RPMI7951 (cell line): ENCODE measurements around the gene C9orf43. TPM values are rescaled to one million over a fixed set of nuclear protein-coding genes. Genes with fewer than 3 reads are reported as not detected.
"Not testable (repeated sequence)": the region's sequence is repeated elsewhere in the genome, so short reads cannot be mapped to it uniquely, and the experiment has no call there.

Experiments
- DNase-seq: peaks from one replicate; pipeline ENCODE4 v3.0.0-alpha.2; 2012; ENCODE audit warnings: low read depth
- total RNA-seq: library from RNA; depleted of rRNA; stranded (reverse); fragments of >200 nt; shearing (Covaris generic); gene quantifications from 2 replicates; pipeline ENCODE4 v1.2.3, GENCODE V29; 2014; rRNA removed

Gene C9orf43, protein sequence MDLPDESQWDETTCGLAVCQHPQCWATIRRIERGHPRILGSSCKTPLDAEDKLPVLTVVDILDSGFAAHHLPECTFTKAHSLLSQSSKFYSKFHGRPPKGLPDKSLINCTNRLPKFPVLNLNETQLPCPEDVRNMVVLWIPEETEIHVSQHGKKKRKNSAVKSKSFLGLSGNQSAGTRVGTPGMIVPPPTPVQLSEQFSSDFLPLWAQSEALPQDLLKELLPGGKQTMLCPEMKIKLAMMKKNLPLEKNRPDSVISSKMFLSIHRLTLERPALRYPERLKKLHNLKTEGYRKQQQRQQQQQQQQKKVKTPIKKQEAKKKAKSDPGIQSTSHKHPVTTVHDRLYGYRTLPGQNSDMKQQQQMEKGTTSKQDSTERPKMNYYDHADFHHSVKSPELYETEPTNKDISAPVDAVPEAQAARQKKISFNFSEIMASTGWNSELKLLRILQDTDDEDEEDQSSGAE
- total RNA-seq: 0.12 and 0.49 TPM in 2 replicates

DNA sequence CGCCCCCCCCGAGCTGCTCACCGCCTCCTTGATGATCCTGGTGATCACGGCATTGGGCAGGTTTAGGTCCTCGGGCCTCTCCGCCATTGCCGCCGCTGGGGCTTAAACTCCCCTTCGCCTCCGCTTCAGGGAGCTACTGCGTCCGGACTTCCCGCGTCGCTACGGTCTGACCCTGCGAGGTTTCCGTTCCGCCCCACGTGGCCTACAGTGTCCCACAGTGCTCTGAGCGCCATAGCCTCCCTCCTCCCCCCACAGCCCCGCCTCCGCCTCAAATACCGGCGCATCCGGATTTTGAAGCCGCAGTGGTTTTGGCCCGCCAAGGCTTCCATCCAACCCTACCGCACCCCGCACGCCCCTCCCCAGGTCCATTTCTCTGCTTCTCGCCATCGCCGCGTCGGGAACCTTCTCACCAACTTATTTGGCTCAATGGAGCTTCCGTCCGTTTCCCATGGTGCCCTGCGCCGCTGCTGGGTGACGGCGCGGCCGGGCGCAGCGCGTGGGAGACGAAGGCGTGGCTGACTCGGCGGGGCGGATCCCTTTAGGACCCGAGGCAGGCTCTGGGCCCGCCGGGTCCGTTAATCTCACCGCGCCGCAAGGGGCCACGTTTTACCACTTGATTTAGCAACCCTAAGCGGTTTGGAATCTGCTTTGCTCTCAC is at the start of gene C9orf43, which contains the start of gene POLE3:
Gene C9orf43 (plus strand): TSS at position 541 of the 658 bp plus-strand sequence. CDS start 2,747 bp downstream, outside the sequence.
Gene POLE3 (minus strand): TSS at position 469 of the 658 bp plus-strand sequence. CDS start 382 bp downstream, at position 87.
- DNase-seq: peak; percentile 92

DNA sequence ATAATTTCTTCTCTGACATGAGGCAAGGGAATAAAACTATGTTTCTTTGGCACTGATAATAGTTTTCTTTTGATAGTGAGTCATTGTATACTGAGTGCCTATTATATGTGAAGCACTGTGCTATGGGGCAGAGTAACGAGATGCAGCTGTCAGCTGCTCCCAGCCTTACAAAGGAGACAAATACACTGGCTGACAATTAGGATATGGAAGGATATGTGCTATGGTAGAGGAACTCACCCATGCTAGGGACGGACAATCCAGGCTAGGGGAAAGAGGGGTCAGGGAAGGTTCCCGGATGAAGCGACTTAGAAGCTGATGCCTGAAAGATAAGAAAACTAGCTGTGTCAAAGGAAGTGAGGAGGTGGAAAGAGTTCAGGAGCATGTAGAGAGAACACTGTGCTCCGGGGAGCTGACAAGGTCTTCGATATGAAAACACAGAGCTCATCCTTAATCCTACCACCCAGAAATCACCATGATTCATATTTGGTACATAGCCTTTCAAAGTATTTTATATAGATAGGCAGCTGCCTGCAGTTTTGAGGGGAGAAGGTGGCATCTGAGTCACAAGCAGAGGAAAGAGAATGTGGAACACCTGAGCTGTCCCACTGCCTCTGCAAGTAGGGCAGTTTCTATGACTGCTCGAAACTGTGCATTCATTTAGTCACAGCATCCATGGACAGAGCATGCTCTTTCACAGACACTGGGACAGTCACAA is 49.1 kb upstream of the C9orf43 start:
- DNase-seq: no peak

DNA sequence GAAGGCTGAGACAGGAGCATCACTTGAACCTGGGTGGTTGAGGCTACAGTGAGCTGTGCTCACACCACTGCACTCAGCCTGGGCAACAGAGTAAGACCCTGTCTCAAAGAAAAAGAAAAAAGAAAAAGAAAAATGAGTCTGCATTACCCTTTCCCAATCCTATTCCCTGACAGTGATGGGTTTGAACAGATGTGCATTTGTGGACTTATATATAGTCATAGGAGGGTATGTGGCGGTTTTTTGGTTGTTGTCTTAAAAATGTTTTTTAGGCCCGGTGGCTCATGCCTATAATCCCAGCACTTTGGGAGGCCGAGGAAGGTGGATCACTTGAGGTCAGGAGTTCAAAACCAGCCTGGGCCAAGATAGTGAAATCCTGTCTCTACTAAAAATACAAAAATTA is 47.2 kb upstream of the C9orf43 start:
- no peak for DNase-seq

- no peak for DNase-seq
These were observed 45.6 kb upstream of the C9orf43 start for GRCh38 chr9:113364951-113365350.

GRCh38 chr9:113365652-113366051 is 44.9 kb upstream of the C9orf43 start:
- not testable (repeated sequence) for DNase-seq

DNA sequence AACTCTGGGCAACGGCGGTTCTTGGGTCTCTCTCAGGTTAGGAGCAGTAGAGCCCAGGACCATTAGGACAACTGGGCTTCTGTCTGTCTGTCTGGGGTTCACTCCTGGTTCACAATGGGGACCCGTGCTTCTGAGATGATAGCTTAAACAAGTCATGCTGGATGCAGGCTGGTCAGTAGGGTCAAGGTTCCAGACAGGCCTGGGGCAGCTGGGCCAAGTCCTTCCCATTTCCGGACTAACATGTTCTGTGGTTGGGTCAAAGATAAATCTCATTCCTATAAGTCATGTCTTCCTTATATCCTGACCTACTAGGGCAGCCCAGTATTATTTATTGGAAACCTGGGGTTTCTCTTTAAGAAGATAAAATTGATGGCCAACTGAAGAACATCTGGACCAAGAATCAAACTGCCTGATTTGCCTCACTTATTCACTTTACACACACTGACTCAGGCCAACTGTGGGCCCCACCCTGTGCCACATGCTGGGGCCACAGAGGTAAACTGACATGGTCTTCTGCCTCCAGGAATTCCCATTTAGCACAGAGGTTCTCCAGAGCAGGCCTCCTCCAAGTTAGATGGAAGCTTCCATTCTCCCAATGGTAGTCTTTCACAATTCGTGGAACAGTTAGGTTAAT is 42.1 kb upstream of the C9orf43 start:
- DNase-seq: no peak

DNA sequence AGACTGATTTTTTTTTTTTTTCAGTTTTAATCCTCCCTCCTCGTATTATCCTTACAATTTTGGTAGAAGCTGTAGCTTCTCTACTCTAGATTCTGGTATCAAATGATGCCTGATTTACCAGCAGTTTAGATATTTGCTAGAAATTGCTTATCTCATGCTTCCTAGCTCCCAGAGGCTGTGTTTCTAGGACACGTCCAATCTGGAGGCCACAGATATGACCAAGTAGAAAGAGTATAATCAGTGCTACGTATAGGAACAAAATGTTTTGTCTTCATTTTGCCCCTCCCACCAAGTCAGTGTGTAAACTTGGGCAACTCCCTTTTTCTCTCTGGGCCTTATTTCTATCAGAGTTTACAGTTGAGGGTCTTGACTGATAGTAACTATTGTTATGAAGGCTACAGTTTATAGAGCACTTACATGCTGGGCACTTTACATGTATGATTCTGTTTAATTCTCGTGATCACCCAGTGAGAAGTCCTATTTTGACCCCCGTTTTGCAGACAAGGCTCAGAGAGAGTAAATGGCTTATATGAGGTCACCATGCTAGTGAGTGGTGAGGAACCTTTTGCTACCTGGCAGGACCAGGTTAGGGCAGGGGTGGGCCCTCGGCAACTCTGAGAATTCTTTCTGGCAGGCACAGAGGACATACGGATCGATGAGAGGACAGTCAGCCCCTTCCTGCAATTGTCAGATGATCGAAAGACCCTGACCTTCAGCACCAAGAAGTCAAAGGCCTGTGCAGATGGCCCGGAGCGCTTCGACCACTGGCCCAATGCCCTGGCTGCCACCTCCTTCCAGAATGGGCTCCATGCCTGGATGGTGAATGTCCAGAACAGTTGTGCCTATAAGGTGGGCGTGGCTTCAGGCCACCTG is 41.3 kb upstream of the C9orf43 start:
- no peak for DNase-seq

- DNase-seq: no peak
These were observed 40.7 kb upstream of the C9orf43 start for GRCh38 chr9:113369855-113370140.

DNA sequence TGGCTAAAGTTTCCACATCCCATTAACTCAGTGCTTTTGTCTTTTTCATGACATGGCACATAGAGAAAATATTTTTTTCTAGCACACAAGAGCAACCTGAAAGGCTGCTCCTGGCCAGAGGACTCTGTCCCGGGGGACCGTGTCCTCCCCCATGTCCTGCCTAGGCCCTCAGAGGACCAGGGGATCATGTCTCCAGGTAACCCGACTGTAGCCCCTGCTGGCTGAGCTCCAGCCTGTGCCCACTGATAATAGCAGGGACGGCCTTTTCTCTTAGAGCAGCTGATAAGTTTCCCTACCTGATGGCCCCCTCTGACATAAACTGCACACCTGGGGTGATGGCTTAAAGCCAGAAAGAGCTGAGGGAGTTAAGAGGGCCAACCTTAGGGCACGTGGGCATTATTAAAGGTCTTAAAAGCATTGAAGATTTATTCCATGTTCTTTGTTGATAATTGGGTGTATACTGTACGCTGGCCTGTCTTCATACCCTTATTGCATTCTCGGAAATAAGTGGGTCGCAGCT is 39.7 kb upstream of the C9orf43 start:
- DNase-seq: no peak

DNA sequence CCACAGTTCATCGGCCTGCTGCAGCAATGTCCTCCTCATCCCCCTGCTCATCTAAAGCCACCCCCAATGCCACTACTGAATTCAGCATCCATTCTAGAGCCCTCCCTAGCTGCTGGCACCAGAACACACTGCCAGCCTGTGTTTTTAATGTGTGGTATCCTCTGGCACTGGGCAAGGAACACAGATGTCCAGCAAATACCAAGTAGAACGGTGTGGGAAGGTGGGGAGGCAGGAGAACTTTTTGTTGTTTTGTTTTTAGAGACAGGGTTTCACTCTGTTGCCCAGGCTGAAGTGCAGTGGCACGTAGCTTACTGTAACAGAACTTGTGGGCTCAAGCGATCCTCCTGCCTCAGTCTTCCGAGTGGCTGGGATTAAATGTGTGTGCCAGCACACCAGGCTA is 38.5 kb upstream of the C9orf43 start:
- DNase-seq: no peak

GRCh38 chr9:113373256-113373655 is 37.3 kb upstream of the C9orf43 start:
- DNase-seq: no peak

- DNase-seq: no peak
These were observed 36.7 kb upstream of the C9orf43 start for GRCh38 chr9:113373676-113374392.

DNA sequence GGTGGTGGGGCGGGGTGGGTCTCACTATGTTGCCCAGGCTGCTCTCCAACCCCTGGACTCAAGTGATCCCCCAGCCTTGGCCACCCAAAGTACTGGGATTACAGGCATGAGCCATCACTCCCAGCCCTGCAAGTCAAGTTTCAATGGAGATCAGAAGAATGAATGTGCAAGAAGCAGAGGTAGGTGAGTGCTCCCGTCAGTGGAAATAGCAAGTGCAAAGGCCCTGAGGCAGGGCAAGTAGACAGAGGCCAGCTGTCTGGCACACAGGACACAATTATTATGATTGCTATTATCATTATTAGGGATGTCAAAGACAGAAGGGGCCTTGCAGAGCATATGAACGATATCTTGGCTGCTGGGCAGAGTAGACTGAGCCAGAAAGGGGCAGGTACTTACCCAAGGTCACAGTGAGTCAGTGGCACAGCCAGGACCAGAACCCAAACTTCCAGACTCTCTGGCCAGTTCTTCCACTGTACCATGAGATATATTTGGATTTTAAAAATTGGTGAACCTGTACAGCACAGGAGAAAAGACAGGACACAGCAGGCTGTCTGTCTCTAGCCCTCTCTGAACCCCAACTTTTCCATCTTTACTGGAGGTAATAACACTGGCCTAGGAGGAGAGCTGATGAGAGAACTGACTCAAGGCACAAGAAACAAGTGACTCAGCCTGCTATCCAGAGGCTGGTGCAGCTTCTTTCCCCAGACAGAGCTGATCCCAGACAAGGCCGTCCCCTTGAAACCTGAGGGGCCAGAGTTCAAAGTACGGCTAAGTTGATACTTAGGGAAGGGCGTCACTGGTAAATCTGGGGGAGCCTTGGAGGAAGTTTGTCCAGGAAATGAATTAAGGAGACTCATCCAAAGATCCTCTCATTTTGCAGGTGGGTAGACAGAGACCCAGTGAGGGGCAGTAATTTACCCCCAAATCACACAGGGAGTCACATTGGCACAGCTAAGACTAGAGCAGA is 35.2 kb upstream of the C9orf43 start:
- no peak for DNase-seq

GRCh38 chr9:113376634-113377567 is 33.6 kb upstream of the C9orf43 start, which contains the start of gene HDHD3:
TSS of gene HDHD3 (minus strand) at chr9:113376986. CDS start at chr9:113374354, 2,632 bp downstream.
- DNase-seq: peak; percentile 69

GRCh38 chr9:113379094-113379828 is 31.3 kb upstream of the C9orf43 start:
- not testable (repeated sequence) for DNase-seq

GRCh38 chr9:113379829-113380210 is 30.7 kb upstream of the C9orf43 start:
- not testable (repeated sequence) for DNase-seq

DNA sequence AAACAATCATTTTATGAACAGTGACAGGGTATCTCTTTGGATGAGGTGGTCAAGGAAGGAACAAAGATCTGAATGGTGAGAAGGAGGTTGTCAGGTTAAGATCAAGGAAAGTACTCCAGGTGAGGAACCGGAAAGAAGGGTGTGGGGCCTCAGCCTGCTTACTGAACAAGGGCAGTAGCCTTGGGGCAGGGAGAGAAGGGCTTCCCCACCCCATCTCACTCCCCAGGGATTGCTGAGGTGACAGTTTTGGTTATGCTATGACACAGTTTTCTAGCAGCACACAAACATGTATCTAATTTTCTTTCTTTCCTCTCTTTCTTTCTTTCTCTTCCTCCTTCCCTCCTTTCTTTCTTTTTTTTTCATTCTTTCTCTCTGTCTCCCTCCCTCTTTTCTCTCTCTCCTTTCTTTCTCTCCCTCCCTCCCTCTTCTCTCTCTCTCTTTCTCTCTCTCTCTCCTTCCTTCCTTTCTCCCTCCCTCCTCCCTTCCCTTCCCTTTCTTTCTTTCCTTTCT is 29.6 kb upstream of the C9orf43 start:
- no peak for DNase-seq
